OCI-LY7 (cell line): Measurements from ENCODE around the gene H2BK1. TPM values are rescaled to one million over a fixed set of nuclear protein-coding genes. Genes with fewer than 3 reads are reported as not detected.

Source experiments
- BruUV-seq: library from RNA; stranded (reverse); fragments of 400-500 nt; replicated peaks from 2 replicates; lab custom pipeline; 2021; lab: Mats Ljungman, UMichigan
- CTCF ChIA-PET: fragments of 300-600 bp; sonication (Branson Sonifier 250); formaldehyde crosslinking; loops from one replicate; lab custom pipeline; 2022; ENCODE audit warnings: antibody characterized with exemption; ENCODE audit not compliant: unreplicated experiment; lab: Charles Lee
- POLR2A ChIA-PET: fragments of 300-600 bp; sonication (Branson Sonifier 250); formaldehyde crosslinking; loops from one replicate; lab custom pipeline; 2022; ENCODE audit warnings: antibody characterized with exemption; lab: Charles Lee
- DNase-seq: peaks from one replicate; pipeline ENCODE4 v3.0.0-alpha.2; 2015; ENCODE audit warnings: low spot score
- H2AFZ ChIP-seq: fragments of 200-600 bp; sonication (generic), shearing (Covaris generic); 2 replicates; pipeline ENCODE4 v1.6.1; 2014; ENCODE audit warnings: mild to moderate bottlenecking, antibody characterized with exemption, low read length, moderate library complexity
- H3K27ac ChIP-seq: fragments of 200-600 bp; sonication (generic); 2 replicates; pipeline ENCODE4 v1.5.1; 2014; ENCODE audit warnings: mixed run types, low read depth, mild to moderate bottlenecking, moderate library complexity, low read length, inconsistent platforms; ENCODE audit not compliant: poor library complexity, severe bottlenecking
- H3K36me3 ChIP-seq: fragments of 200-600 bp; sonication (generic); 2 replicates; pipeline ENCODE4 v1.6.1; 2014; ENCODE audit warnings: mild to moderate bottlenecking, antibody characterized with exemption, low read length, moderate library complexity, mixed read lengths; ENCODE audit not compliant: insufficient read depth
- H3K4me1 ChIP-seq: fragments of 200-600 bp; sonication (generic); 2 replicates; pipeline ENCODE4 v1.5.1; 2014; ENCODE audit warnings: mild to moderate bottlenecking, low read length; ENCODE audit not compliant: insufficient read depth, poor library complexity, severe bottlenecking
- H3K4me2 ChIP-seq: fragments of 200-600 bp; sonication (generic); 2 replicates; pipeline ENCODE4 v1.6.1; 2014; ENCODE audit warnings: mild to moderate bottlenecking, low read length
- H3K4me3 ChIP-seq: fragments of 200-600 bp; sonication (generic); 2 replicates; pipeline ENCODE4 v1.5.1; 2014; ENCODE audit warnings: mild to moderate bottlenecking, low read depth, low read length; ENCODE audit not compliant: poor library complexity, severe bottlenecking
- H3K79me2 ChIP-seq: fragments of 200-600 bp; sonication (generic); 2 replicates; pipeline ENCODE4 v1.6.1; 2016; ENCODE audit warnings: low read depth, mild to moderate bottlenecking, low read length, moderate library complexity, mixed read lengths; ENCODE audit not compliant: insufficient read depth
- H3K9me2 ChIP-seq: fragments of 200-600 bp; sonication (generic); 2 replicates; pipeline ENCODE4 v1.6.1; 2016; ENCODE audit warnings: mild to moderate bottlenecking, low read length, mixed read lengths; ENCODE audit not compliant: insufficient read depth
- H3K9me3 ChIP-seq: fragments of 200-600 bp; sonication (generic); 2 replicates; pipeline ENCODE4 v1.6.1; 2014; ENCODE audit warnings: mild to moderate bottlenecking, mixed run types, low read length, mixed read lengths
- H4K20me1 ChIP-seq: fragments of 200-600 bp; sonication (generic); 2 replicates; pipeline ENCODE4 v1.6.1; 2014; ENCODE audit warnings: mild to moderate bottlenecking, antibody characterized with exemption, low read length, moderate library complexity, mixed read lengths; ENCODE audit not compliant: insufficient read depth
- EZH2phosphoT487 ChIP-seq: fragments of 200-600 bp; sonication (generic); IDR thresholded peaks from 2 replicates; pipeline ENCODE4 v1.6.1; 2018; ENCODE audit warnings: low read depth, borderline replicate concordance, mild to moderate bottlenecking, mixed run types, antibody characterized with exemption, low read length, moderate library complexity, mixed read lengths
- intact Hi-C: fragments of 100-400 bp; cut with micrococcal nuclease; formaldehyde crosslinking; loops from one replicate; pipeline ENCODE4 v1.10.0; 2022; ENCODE audit not compliant: unreplicated experiment
- total RNA-seq, 2 experiments: library from RNA; depleted of rRNA in 1 of 2; stranded (reverse); fragments of >200 nt in 1 of 2; shearing (Covaris generic) in 1 of 2; gene quantifications; 2 replicates each; pipeline ENCODE4 v1.2.3, GENCODE V29; 2014 to 2022
- TF ChIP-seq, protein P1 (sequence below): fragments of 200-600 bp; sonication (generic); conservative IDR thresholded peaks from 2 replicates; pipeline ENCODE4 v1.5.1; 2014; ENCODE audit warnings: mild to moderate bottlenecking, antibody characterized with exemption, low read length, moderate library complexity, mixed read lengths

The H2BK1 gene
- total RNA-seq, 2 experiments from 2014 or later = not detected

DNA sequence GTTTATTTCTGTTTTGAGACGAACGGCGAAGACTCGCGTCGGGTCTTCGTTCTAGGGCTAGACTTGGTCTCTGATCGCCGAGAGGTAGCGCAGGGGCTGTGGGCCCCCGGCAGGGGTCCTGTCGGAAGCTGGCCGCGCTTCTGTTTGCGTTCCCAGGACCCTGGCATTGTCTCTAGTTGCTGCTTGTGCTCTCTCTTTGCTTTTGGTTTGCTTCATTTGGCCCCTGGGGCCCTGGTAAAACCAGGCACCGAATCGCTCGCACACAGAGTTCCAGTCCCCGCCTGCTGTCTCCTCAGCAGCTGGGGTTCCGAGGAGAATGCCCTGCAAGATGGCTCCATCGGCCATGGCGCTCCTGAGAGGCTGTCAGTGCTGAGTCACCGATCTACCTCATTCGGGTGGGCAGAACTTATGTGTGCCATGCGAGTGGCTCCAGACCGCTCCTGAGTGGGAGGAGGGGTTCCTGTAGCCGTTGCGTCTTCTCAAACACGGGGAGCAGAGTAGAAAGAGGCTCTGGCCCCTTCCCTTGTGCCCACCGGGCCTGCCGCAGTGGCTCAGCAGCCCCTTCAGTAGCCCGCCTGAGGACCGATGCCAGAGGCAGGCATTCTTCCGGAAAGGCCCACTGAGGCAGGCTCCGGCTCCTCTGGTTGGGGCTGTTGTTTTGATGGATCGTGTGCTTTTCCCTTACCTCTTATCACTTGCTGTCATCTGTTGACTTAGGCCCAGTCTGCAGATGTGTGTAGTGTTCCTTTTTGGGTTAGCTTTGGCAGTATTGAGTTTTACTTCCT, 22.8 kb upstream of the H2BK1 start:
- Histone ChIP-seq H3K9me3 (no peaks in the 10 kb centered on the region), H4K20me1 (no peaks in the 10 kb centered on the region; the same call in 1 of the 2 replicates), H3K79me2 (peaks cover 14% of the 10 kb centered on the region; the same call in 1 of the 2 replicates), H3K9me2 (no peaks in the 10 kb centered on the region), H3K4me1 (peaks cover 20% of the 10 kb centered on the region), H2AFZ (no peak overlapping the region), H3K36me3 (peaks cover 23% of the 10 kb centered on the region; the same call in 1 of the 2 replicates), H3K27ac (peak overlapping the region; percentile 11), H3K4me2 (peak overlapping the region; percentile 77), H3K4me3 (peak overlapping the region; percentile 86)
- no TSS peak for BruUV-seq
- no peak for TF ChIP-seq EZH2phosphoT487
- CTCF ChIA-PET = no interaction called here
- POLR2A ChIA-PET = interaction anchor here (0.7 to 1.4 kb wide), 2 partner anchors 10 to 121 kb away, joined by 4 to 5 read pairs; no protein-coding TSS in a partner anchor
- DNase-seq = peak; percentile 32
- intact Hi-C loops = loop anchor here (1.0 to 10.0 kb wide), 2 partner anchors 117 to 1608 kb away; no protein-coding TSS in a partner anchor

DNA sequence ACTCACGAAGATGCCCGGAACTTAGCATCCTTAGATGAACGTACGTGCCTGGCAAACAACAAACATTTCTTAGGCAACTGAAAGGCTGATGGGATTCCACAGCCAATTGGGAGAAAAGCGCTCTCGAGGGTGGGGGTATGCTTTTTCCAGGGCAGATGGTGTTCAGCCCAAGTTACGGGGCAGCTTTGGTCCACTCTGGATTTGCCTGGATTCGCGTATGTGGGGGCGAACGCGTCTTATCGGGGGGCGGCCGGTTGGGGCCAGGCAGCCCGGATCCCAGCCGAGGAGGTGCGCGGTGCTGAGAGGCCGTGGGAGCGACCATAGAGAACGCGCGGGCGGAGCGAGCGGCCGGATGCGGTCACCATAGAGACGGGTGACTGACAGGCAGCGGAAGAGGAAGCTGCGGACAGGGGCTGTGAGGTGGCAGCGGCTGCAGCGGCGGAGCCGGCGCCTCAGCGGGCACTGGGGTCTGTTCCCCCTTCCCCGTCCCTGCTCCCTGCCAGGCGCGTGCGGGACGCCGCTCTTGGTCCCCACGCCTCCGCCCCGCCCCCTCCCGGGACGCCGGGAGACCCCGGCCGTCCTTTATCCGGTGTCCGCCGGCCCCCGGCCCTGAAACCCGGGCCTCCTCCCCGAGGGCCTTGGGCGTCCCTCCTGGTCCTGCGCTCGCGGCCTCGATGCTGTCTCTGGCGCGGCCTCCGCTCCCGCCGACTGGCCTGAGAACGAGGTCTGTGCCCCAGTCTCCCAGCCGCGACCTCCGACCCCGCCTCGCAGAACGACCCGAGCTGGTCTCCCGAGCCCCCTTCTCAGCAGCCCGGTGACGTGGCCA, 22.0 kb upstream of the H2BK1 start, which contains the start of gene CHPF2:
Gene CHPF2 (plus strand): TSS at position 393 of the 826 bp plus-strand sequence. CDS start 1,529 bp downstream, outside the sequence.
- Histone ChIP-seq H3K9me2 (no peaks in the 10 kb centered on the region), H3K4me1 (peaks cover 24% of the 10 kb centered on the region), H3K4me3 (peak within 1 kb of the TSS; percentile 86), H3K36me3 (peaks cover 17% of the 10 kb centered on the region; the same call in 1 of the 2 replicates), H3K27ac (peak within 1 kb of the TSS; percentile 11), H3K79me2 (peaks cover 14% of the 10 kb centered on the region; the same call in 1 of the 2 replicates), H4K20me1 (no peaks in the 10 kb centered on the region; the same call in 1 of the 2 replicates), H3K4me2 (peak within 1 kb of the TSS; percentile 95), H2AFZ (peak within 1 kb of the TSS; percentile 93), H3K9me3 (no peaks in the 10 kb centered on the region)
- no TSS peak for BruUV-seq
- TF ChIP-seq, protein P1, sequence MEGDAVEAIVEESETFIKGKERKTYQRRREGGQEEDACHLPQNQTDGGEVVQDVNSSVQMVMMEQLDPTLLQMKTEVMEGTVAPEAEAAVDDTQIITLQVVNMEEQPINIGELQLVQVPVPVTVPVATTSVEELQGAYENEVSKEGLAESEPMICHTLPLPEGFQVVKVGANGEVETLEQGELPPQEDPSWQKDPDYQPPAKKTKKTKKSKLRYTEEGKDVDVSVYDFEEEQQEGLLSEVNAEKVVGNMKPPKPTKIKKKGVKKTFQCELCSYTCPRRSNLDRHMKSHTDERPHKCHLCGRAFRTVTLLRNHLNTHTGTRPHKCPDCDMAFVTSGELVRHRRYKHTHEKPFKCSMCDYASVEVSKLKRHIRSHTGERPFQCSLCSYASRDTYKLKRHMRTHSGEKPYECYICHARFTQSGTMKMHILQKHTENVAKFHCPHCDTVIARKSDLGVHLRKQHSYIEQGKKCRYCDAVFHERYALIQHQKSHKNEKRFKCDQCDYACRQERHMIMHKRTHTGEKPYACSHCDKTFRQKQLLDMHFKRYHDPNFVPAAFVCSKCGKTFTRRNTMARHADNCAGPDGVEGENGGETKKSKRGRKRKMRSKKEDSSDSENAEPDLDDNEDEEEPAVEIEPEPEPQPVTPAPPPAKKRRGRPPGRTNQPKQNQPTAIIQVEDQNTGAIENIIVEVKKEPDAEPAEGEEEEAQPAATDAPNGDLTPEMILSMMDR = no peak
- TF ChIP-seq EZH2phosphoT487 = no peak
- intact Hi-C loops = loop anchor here (10.0 kb wide), 1 partner anchor 1608 kb away; no protein-coding TSS in a partner anchor
- CTCF ChIA-PET = interaction anchor here (0.6 kb wide), 1 partner anchor 158 kb away, joined by 3 read pairs; no protein-coding TSS in a partner anchor
- POLR2A ChIA-PET = interaction anchor here (0.7 kb wide), 1 partner anchor 122 kb away, joined by 4 read pairs; no protein-coding TSS in a partner anchor
- peak; percentile 90 for DNase-seq

DNA sequence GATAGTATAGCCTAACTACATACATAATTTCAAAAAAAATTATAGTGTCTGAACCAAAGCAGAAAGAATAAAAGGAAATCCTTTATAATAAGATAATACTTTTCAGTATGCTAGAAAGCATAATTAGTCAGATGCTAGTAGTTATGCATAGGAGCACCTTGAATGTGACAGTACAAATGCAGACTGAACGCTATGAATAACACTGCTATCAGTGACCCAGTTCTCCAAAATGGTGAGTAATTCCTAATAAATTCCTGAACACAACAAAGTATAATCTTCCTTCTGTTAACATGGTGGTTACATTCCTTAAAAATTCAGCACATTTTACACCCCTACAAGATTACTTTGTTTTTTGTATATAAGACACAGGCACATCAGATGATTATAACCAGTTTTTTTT, 20.8 kb upstream of the H2BK1 start:
- Histone ChIP-seq H3K36me3 (peaks cover 11% of the 10 kb centered on the region; the same call in 1 of the 2 replicates), H2AFZ (peak overlapping the region; percentile 93; the same call in 1 of the 2 replicates), H3K27ac (no peak overlapping the region), H3K79me2 (peaks cover 22% of the 10 kb centered on the region), H4K20me1 (no peaks in the 10 kb centered on the region), H3K4me1 (peaks cover 27% of the 10 kb centered on the region), H3K9me3 (no peaks in the 10 kb centered on the region), H3K4me2 (peak overlapping the region; percentile 95), H3K9me2 (no peaks in the 10 kb centered on the region), H3K4me3 (peak overlapping the region; percentile 86)
- no TSS peak for BruUV-seq
- TF ChIP-seq, protein P1 = no peak
- TF ChIP-seq EZH2phosphoT487 = no peak
- intact Hi-C loops = loop anchor here (10.0 kb wide), 1 partner anchor 1606 kb away; no protein-coding TSS in a partner anchor
- ChIA-PET POLR2A (no interaction called here), CTCF (no interaction called here)
- no peak for DNase-seq
